Neutrophil (primary cell): ENCODE measurements around the gene NOC4L.

Experiments
- H3K27ac ChIP-seq: fragments of 200-600 bp; sonication (generic); 2 replicates; pipeline ENCODE4 v1.5.1; 2016; ENCODE audit warnings: mild to moderate bottlenecking, moderate library complexity
- H3K27me3 ChIP-seq: fragments of 200-600 bp; sonication (generic); 2 replicates; pipeline ENCODE4 v1.6.0; 2016; ENCODE audit warnings: mild to moderate bottlenecking
- H3K36me3 ChIP-seq: fragments of 200-600 bp; sonication (generic); 2 replicates; pipeline ENCODE4 v1.5.1; 2017
- H3K4me1 ChIP-seq, 2 experiments: fragments of 200-600 bp in 1 of 2; sonication (generic) in 1 of 2; 1 replicate in 1 of 2; 2 replicates in 1 of 2; pipeline versions ENCODE4 v1.5.1 to v1.6.1; 2013 to 2016; ENCODE audit warnings: low read depth in 1 of 2, low read length in 1 of 2, mild to moderate bottlenecking in 1 of 2, moderate library complexity in 1 of 2; ENCODE audit not compliant: control insufficient read depth in 1 of 2, insufficient read depth in 1 of 2
- H3K4me3 ChIP-seq, 2 experiments: fragments of 200-600 bp in 1 of 2; sonication (generic) in 1 of 2; 1 replicate in 1 of 2; 2 replicates in 1 of 2; pipeline ENCODE4 v1.5.1; 2013 to 2016; ENCODE audit warnings: low read depth in 1 of 2, low read length in 1 of 2, mild to moderate bottlenecking in 1 of 2, moderate library complexity in 1 of 2
- H3K9me3 ChIP-seq: fragments of 200-600 bp; sonication (generic); 2 replicates; pipeline ENCODE4 v1.5.1; 2016
- CTCF ChIP-seq: fragments of 200-600 bp; sonication (generic); IDR thresholded peaks from 2 replicates; pipeline ENCODE4 v1.5.1; 2016; ENCODE audit warnings: antibody characterized with exemption

Gene NOC4L

GRCh38 chr12:132154941-132155770 is 10.9 kb downstream of the NOC4L start:
- no peak overlapping the region for H3K27ac ChIP-seq
- TF ChIP-seq CTCF: no peak
- H3K9me3 ChIP-seq: no peaks in the 10 kb centered on the region
- peaks cover 4 to 5% of the 10 kb centered on the region in 2 experiments for H3K4me1 ChIP-seq
- peaks cover 20% of the 10 kb centered on the region for H3K36me3 ChIP-seq
- H3K27me3 ChIP-seq: no peaks in the 10 kb centered on the region
- H3K4me3 ChIP-seq: no peak overlapping the region

GRCh38 chr12:132155771-132156572 is 11.7 kb downstream of the NOC4L start:
- Histone ChIP-seq H3K27me3 (no peaks in the 10 kb centered on the region), H3K4me3 (no peak overlapping the region), H3K36me3 (peaks cover 16% of the 10 kb centered on the region), H3K27ac (no peak overlapping the region), H3K4me1 (peaks cover 4 to 5% of the 10 kb centered on the region in 2 experiments), H3K9me3 (no peaks in the 10 kb centered on the region)
- TF ChIP-seq CTCF: no peak

GRCh38 chr12:132156573-132157325 is 12.5 kb downstream of the NOC4L start:
- TF ChIP-seq CTCF: no peak
- Histone ChIP-seq H3K27me3 (no peaks in the 10 kb centered on the region), H3K4me1 (peaks cover 4 to 5% of the 10 kb centered on the region in 2 experiments), H3K27ac (no peak overlapping the region), H3K4me3 (no peak overlapping the region), H3K9me3 (no peaks in the 10 kb centered on the region), H3K36me3 (peaks cover 8% of the 10 kb centered on the region)

- Histone ChIP-seq H3K27me3 (no peaks in the 10 kb centered on the region), H3K27ac (no peak overlapping the region), H3K9me3 (no peaks in the 10 kb centered on the region), H3K4me1 (peaks cover 14 to 17% of the 10 kb centered on the region in 2 experiments), H3K36me3 (no peaks in the 10 kb centered on the region), H3K4me3 (no peak overlapping the region)
- TF ChIP-seq CTCF: no peak
Observed at GRCh38 chr12:132157733-132158409, 13.6 kb downstream of the NOC4L start.
